GM19043 (cell line): ENCODE measurements around the gene PCDHGB6.
"Not testable (repeated sequence)": the region's sequence is repeated elsewhere in the genome, so short reads cannot be mapped to it uniquely, and the experiment has no call there.

ENCODE experiments used
- ATAC-seq: cut with Tn5 transposase; IDR thresholded peaks from one replicate; pipeline ENCODE4 v1.9.1; 2021; ENCODE audit warnings: low read depth; ENCODE audit not compliant: unreplicated experiment

PCDHGB6 gene

GRCh38 chr5:141414548-141415274, 6.9 kb downstream of the PCDHGB6 start:
- not testable (repeated sequence) for ATAC-seq

DNA sequence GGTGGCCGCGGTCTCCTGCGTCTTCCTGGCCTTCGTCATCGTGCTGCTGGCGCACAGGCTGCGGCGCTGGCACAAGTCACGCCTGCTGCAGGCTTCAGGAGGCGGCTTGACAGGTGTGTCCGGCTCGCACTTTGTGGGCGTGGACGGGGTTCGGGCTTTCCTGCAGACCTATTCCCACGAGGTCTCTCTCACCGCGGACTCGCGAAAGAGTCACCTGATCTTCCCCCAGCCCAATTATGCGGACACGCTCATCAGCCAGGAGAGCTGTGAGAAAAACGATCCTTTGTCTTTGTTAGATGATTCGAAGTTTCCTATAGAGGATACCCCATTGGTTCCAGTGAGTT, 7.4 kb downstream of the PCDHGB6 start:
- not testable (repeated sequence) for ATAC-seq

GRCh38 chr5:141417494-141418172, 9.8 kb downstream of the PCDHGB6 start, which contains the start of gene PCDHGB7:
Gene PCDHGB7, plus strand, starts transcription at chr5:141417677. Its CDS starts 183 bp downstream, at chr5:141417860.
- peak; percentile 57 for ATAC-seq

DNA sequence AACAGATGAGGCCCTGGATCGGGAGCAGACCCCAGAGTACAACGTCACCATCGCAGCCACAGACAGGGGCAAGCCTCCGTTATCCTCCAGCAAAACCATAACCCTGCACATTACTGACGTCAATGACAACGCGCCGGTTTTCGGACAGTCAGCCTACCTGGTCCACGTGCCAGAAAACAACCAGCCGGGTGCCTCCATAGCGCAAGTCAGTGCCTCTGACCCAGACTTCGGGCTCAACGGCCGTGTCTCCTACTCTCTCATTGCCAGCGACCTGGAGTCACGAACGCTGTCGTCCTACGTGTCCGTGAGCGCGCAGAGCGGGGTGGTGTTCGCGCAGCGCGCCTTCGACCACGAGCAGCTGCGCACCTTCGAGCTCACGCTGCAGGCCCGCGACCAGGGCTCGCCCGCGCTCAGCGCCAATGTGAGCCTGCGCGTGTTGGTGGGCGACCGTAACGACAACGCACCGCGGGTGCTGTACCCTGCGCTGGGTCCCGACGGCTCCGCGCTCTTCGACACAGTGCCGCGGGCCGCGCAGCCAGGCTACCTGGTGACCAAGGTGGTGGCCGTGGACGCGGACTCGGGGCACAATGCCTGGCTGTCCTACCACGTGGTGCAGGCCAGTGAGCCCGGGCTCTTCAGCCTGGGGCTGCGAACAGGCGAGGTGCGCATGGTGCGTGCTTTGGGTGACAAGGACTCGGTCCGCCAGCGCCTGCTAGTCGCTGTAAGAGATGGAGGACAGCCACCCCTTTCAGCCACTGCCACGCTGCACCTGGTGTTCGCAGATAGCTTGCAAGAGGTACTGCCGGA, 11.5 kb downstream of the PCDHGB6 start:
- ATAC-seq, result no peak

DNA sequence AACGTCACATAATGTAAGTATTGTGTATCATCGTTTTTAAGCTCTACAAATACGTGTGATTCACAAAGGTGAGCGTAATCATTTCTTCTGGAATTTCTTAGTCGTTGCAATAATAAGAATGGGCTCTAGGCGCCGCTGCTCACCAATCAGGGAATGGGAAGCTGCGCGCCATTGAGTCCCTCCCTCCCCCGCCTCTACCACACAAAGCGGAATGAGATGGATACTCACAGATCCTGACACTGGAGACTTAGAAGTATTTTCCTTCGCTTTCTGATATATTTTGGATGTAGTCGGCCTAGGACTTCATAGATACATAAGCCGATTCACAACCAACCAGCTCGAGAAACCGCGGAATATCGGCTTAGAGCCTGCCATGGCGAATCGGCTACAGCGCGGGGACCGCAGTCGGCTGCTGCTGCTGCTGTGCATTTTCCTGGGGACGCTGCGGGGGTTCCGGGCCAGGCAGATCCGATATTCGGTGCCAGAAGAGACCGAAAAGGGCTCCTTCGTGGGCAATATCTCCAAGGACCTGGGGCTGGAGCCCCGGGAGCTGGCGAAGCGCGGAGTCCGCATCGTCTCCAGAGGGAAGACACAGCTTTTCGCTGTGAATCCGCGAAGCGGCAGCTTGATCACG, 13.2 kb downstream of the PCDHGB6 start, which contains the start of gene PCDHGA11:
TSS of gene PCDHGA11 (plus strand) at position 197 of the 634 bp plus-strand sequence. CDS start at position 374, 177 bp downstream.
- ATAC-seq, result peak; percentile 47

GRCh38 chr5:141421489-141421855, 13.7 kb downstream of the PCDHGB6 start:
- ATAC-seq, result no peak

DNA sequence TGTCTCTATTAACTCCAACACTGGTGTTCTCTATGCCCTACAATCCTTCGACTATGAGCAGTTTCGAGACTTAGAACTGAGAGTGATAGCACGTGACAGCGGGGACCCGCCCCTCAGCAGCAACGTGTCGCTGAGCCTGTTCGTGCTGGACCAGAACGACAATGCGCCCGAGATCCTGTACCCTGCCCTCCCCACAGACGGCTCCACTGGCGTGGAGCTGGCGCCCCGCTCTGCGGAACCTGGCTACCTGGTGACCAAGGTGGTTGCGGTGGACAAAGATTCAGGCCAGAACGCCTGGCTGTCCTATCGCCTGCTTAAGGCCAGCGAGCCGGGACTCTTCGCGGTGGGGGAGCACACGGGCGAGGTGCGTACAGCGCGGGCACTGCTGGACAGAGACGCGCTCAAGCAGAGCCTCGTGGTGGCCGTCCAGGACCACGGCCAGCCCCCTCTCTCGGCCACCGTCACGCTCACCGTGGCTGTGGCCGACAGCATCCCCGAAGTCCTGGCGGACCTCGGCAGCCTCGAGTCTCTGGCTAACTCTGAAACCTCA, 15.0 kb downstream of the PCDHGB6 start:
- ATAC-seq, result no peak

GRCh38 chr5:141427783-141428426, 20.1 kb downstream of the PCDHGB6 start:
- no peak for ATAC-seq

- ATAC-seq, result peak; percentile 76
Measured at GRCh38 chr5:141430332-141431113, 22.7 kb downstream of the PCDHGB6 start, which contains the start of gene PCDHGA12. Gene PCDHGA12, plus strand, starts transcription at chr5:141430507. Its CDS starts 253 bp downstream, at chr5:141430760.

- no peak for ATAC-seq
Measured at GRCh38 chr5:141431286-141431685, 23.5 kb downstream of the PCDHGB6 start.

DNA sequence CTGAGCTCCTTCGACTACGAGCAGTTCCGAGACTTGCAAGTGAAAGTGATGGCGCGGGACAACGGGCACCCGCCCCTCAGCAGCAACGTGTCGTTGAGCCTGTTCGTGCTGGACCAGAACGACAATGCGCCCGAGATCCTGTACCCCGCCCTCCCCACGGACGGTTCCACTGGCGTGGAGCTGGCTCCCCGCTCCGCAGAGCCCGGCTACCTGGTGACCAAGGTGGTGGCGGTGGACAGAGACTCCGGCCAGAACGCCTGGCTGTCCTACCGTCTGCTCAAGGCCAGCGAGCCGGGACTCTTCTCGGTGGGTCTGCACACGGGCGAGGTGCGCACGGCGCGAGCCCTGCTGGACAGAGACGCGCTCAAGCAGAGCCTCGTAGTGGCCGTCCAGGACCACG, 24.5 kb downstream of the PCDHGB6 start:
- ATAC-seq, result not testable (repeated sequence)

DNA sequence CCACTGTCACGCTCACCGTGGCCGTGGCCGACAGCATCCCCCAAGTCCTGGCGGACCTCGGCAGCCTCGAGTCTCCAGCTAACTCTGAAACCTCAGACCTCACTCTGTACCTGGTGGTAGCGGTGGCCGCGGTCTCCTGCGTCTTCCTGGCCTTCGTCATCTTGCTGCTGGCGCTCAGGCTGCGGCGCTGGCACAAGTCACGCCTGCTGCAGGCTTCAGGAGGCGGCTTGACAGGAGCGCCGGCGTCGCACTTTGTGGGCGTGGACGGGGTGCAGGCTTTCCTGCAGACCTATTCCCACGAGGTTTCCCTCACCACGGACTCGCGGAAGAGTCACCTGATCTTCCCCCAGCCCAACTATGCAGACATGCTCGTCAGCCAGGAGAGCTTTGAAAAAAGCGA, 24.9 kb downstream of the PCDHGB6 start:
- ATAC-seq, result not testable (repeated sequence)

- no peak for ATAC-seq
Measured at GRCh38 chr5:141434006-141434405, 26.2 kb downstream of the PCDHGB6 start.

GRCh38 chr5:141437221-141437620, 29.4 kb downstream of the PCDHGB6 start:
- no peak for ATAC-seq

GRCh38 chr5:141439411-141440141, 31.8 kb downstream of the PCDHGB6 start:
- no peak for ATAC-seq

- no peak for ATAC-seq
Measured at GRCh38 chr5:141440341-141440740, 32.5 kb downstream of the PCDHGB6 start.

GRCh38 chr5:141441571-141442170, 33.9 kb downstream of the PCDHGB6 start:
- ATAC-seq, result no peak
